H1 (cell line): ENCODE measurements around the gene AP1M2. TPM values are rescaled to one million over a fixed set of nuclear protein-coding genes. Genes with fewer than 3 reads are reported as not detected.

Experiments
- EZH2 ChIP-seq: fragments of 200-600 bp; sonication (generic); IDR thresholded peaks from 2 replicates; pipeline ENCODE4 v1.7.1; 2012; ENCODE audit warnings: low read depth, mild to moderate bottlenecking, moderate library complexity, low read length, inconsistent platforms; ENCODE audit not compliant: severe bottlenecking
- HDAC2 ChIP-seq, 2 experiments: fragments of 300-600 bp in 1 of 2; sonication (generic) in 1 of 2; IDR thresholded peaks; 2 replicates each; pipeline ENCODE4 v1.6.1; 2011 to 2012; ENCODE audit warnings: low read depth in 2 of 2, low read length in 2 of 2, mild to moderate bottlenecking in 2 of 2, moderate library complexity in 2 of 2, borderline replicate concordance in 1 of 2, inconsistent platforms in 1 of 2
- SP1 ChIP-seq: IDR thresholded peaks from 2 replicates; pipeline ENCODE4 v1.6.1; 2011; ENCODE audit warnings: low read depth, low read length
- TBP ChIP-seq: IDR thresholded peaks from 2 replicates; pipeline ENCODE4 v1.6.1; 2011; ENCODE audit warnings: low read depth, low read length, improper control_type of control experiment
- polyA plus RNA-seq, 7 experiments: library from polyadenylated mRNA; depleted of rRNA in 3 of 7; stranded (reverse) in 5 of 7; unstranded in 2 of 7; fragments of >200 nt in 5 of 7; fragments of 200-250 nt in 2 of 7; gene quantifications; 1 replicate in 5 of 7; 2 replicates in 1 of 7; 4 replicates in 1 of 7; pipeline versions ENCODE4 v1.2.1 to v1.2.3, GENCODE V29; 2011 to 2013; ENCODE audit warnings: missing spikeins in 2 of 7, mixed read lengths in 2 of 7
- total RNA-seq: library from RNA; stranded (reverse); fragmentation: NEBNext Ultra II Directional; extraction: Animal tissue kit (Norgen Biotek cat#: 25700); gene quantifications from 2 replicates; pipeline ENCODE4 v1.2.1, GENCODE V29; 2021
- TF ChIP-seq, protein P1 (sequence below): IDR thresholded peaks from 2 replicates; pipeline ENCODE4 v1.6.1; 2012; ENCODE audit warnings: low read length, inconsistent platforms
- TF ChIP-seq, protein P2 (sequence below): IDR thresholded peaks from 2 replicates; pipeline ENCODE4 v1.6.1; 2012; ENCODE audit warnings: inconsistent platforms
- TF ChIP-seq, protein P3 (sequence below): fragments of 300-600 bp; sonication (generic); IDR thresholded peaks from 2 replicates; pipeline ENCODE4 v1.7.1; 2012; ENCODE audit warnings: low read length, moderate library complexity, mild to moderate bottlenecking, inconsistent platforms; ENCODE audit not compliant: insufficient replicate concordance

The AP1M2 gene
- total and polyA plus RNA-seq, 2 of the 8 experiments (the other 6 are each of a cell fraction or from before 2014, with no cell fraction given): 140 to 161 TPM

DNA sequence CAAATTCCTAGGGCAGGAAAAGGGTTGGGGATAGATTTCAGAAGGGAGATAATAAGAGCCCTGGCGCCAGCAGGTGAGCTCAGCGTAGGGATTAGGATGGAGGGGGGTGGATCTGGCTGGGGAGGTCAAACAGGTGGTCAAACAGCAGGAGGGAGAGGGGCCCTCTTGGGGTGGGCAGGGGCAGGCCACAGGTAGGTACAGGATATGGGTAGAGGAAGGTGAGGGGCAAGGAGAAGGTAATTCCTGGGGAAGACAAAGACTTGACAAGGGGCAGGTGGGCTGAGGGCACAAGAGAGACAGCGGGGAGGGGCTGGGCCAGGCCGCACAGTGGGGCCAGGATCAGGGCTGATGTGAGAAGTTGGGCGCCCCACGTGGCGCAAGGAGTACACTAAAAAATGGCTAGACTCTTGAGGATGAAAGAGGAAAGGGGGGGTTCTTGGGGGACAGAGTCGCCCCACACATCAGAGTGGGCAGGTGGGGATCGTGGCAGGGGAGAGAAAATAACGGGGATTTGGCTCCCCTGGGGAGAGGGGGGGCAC, 22.0 kb downstream of the AP1M2 start (continued):
- TF ChIP-seq, protein P1, sequence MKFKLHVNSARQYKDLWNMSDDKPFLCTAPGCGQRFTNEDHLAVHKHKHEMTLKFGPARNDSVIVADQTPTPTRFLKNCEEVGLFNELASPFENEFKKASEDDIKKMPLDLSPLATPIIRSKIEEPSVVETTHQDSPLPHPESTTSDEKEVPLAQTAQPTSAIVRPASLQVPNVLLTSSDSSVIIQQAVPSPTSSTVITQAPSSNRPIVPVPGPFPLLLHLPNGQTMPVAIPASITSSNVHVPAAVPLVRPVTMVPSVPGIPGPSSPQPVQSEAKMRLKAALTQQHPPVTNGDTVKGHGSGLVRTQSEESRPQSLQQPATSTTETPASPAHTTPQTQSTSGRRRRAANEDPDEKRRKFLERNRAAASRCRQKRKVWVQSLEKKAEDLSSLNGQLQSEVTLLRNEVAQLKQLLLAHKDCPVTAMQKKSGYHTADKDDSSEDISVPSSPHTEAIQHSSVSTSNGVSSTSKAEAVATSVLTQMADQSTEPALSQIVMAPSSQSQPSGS: no peak
- TF ChIP-seq, protein P2, sequence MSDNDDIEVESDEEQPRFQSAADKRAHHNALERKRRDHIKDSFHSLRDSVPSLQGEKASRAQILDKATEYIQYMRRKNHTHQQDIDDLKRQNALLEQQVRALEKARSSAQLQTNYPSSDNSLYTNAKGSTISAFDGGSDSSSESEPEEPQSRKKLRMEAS: peak; percentile 52
- no peak for TF ChIP-seq SP1
- 0 out of 4 replicates have a peak, but pooled peaks of 1 of the 2 experiments have one; percentile 77 for TF ChIP-seq HDAC2 (IDR thresholded peaks at IDR 0.05; ENCODE audit: borderline replicate concordance in 1 of 2, low read depth in 2 of 2, low read length in 2 of 2)
- TF ChIP-seq, protein P3, sequence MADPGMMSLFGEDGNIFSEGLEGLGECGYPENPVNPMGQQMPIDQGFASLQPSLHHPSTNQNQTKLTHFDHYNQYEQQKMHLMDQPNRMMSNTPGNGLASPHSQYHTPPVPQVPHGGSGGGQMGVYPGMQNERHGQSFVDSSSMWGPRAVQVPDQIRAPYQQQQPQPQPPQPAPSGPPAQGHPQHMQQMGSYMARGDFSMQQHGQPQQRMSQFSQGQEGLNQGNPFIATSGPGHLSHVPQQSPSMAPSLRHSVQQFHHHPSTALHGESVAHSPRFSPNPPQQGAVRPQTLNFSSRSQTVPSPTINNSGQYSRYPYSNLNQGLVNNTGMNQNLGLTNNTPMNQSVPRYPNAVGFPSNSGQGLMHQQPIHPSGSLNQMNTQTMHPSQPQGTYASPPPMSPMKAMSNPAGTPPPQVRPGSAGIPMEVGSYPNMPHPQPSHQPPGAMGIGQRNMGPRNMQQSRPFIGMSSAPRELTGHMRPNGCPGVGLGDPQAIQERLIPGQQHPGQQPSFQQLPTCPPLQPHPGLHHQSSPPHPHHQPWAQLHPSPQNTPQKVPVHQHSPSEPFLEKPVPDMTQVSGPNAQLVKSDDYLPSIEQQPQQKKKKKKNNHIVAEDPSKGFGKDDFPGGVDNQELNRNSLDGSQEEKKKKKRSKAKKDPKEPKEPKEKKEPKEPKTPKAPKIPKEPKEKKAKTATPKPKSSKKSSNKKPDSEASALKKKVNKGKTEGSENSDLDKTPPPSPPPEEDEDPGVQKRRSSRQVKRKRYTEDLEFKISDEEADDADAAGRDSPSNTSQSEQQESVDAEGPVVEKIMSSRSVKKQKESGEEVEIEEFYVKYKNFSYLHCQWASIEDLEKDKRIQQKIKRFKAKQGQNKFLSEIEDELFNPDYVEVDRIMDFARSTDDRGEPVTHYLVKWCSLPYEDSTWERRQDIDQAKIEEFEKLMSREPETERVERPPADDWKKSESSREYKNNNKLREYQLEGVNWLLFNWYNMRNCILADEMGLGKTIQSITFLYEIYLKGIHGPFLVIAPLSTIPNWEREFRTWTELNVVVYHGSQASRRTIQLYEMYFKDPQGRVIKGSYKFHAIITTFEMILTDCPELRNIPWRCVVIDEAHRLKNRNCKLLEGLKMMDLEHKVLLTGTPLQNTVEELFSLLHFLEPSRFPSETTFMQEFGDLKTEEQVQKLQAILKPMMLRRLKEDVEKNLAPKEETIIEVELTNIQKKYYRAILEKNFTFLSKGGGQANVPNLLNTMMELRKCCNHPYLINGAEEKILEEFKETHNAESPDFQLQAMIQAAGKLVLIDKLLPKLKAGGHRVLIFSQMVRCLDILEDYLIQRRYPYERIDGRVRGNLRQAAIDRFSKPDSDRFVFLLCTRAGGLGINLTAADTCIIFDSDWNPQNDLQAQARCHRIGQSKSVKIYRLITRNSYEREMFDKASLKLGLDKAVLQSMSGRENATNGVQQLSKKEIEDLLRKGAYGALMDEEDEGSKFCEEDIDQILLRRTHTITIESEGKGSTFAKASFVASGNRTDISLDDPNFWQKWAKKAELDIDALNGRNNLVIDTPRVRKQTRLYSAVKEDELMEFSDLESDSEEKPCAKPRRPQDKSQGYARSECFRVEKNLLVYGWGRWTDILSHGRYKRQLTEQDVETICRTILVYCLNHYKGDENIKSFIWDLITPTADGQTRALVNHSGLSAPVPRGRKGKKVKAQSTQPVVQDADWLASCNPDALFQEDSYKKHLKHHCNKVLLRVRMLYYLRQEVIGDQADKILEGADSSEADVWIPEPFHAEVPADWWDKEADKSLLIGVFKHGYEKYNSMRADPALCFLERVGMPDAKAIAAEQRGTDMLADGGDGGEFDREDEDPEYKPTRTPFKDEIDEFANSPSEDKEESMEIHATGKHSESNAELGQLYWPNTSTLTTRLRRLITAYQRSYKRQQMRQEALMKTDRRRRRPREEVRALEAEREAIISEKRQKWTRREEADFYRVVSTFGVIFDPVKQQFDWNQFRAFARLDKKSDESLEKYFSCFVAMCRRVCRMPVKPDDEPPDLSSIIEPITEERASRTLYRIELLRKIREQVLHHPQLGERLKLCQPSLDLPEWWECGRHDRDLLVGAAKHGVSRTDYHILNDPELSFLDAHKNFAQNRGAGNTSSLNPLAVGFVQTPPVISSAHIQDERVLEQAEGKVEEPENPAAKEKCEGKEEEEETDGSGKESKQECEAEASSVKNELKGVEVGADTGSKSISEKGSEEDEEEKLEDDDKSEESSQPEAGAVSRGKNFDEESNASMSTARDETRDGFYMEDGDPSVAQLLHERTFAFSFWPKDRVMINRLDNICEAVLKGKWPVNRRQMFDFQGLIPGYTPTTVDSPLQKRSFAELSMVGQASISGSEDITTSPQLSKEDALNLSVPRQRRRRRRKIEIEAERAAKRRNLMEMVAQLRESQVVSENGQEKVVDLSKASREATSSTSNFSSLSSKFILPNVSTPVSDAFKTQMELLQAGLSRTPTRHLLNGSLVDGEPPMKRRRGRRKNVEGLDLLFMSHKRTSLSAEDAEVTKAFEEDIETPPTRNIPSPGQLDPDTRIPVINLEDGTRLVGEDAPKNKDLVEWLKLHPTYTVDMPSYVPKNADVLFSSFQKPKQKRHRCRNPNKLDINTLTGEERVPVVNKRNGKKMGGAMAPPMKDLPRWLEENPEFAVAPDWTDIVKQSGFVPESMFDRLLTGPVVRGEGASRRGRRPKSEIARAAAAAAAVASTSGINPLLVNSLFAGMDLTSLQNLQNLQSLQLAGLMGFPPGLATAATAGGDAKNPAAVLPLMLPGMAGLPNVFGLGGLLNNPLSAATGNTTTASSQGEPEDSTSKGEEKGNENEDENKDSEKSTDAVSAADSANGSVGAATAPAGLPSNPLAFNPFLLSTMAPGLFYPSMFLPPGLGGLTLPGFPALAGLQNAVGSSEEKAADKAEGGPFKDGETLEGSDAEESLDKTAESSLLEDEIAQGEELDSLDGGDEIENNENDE: no peak
- no peak for TF ChIP-seq TBP
- TF ChIP-seq EZH2: no peak
